PC-3 (cell line): Measurements from ENCODE around the gene VEGFA. TPM values are rescaled to one million over a fixed set of nuclear protein-coding genes. Genes with fewer than 3 reads are reported as not detected.
A peak's percentile ranks its signal among the peaks of the same experiment; 100 is the strongest.

Source experiments
- ATAC-seq: fragments of 200-7000 bp; cut with Tn5 transposase; 2 replicates; pipeline ENCODE4 v1.9.1; 2020; ENCODE audit warnings: mild to moderate bottlenecking, moderate library complexity
- BruUV-seq: library from RNA; stranded (reverse); fragments of 400-500 nt; replicated peaks from 2 replicates; lab custom pipeline; 2021; lab: Mats Ljungman, UMichigan
- CTCF ChIA-PET: fragments of 300-600 bp; sonication (Branson Sonifier 250); formaldehyde crosslinking; loops from one replicate; lab custom pipeline; 2022; ENCODE audit warnings: antibody characterized with exemption; lab: Charles Lee
- POLR2A ChIA-PET: fragments of 300-600 bp; sonication (Branson Sonifier 250); formaldehyde crosslinking; loops from one replicate; lab custom pipeline; 2022; ENCODE audit warnings: antibody characterized with exemption; ENCODE audit not compliant: unreplicated experiment; lab: Charles Lee
- DNase-seq: peaks from one replicate; pipeline ENCODE4 v3.0.0-alpha.2; 2015
- H2AFZ ChIP-seq: fragments of 300-600 bp; sonication (generic); 2 replicates; pipeline ENCODE4 v1.6.0; 2016; ENCODE audit warnings: antibody characterized with exemption, low read length
- H3F3A ChIP-seq: fragments of 300-600 bp; sonication (generic); one replicate; pipeline ENCODE4 v1.6.0; 2017; ENCODE audit warnings: antibody characterized with exemption, low read length, control low read depth, mild to moderate bottlenecking; ENCODE audit not compliant: unreplicated experiment
- H3K27ac ChIP-seq: fragments of 300-600 bp; sonication (generic); 2 replicates; pipeline ENCODE4 v1.5.1; 2016; ENCODE audit warnings: mild to moderate bottlenecking, low read length
- H3K27me3 ChIP-seq: fragments of 300-600 bp; sonication (generic); 2 replicates; pipeline ENCODE4 v1.6.1; 2016; ENCODE audit warnings: low read length, mixed read lengths
- H3K36me3 ChIP-seq: fragments of 300-600 bp; sonication (generic); 2 replicates; pipeline ENCODE4 v1.6.1; 2016; ENCODE audit warnings: low read depth, mixed run types, low read length, mixed read lengths
- H3K4me1 ChIP-seq: fragments of 300-600 bp; sonication (generic); 2 replicates; pipeline ENCODE4 v1.5.1; 2016; ENCODE audit warnings: low read length; ENCODE audit not compliant: insufficient read depth
- H3K4me2 ChIP-seq: fragments of 300-600 bp; sonication (generic); 2 replicates; pipeline ENCODE4 v1.6.0; 2016; ENCODE audit warnings: low read length
- H3K4me3 ChIP-seq: fragments of 300-600 bp; sonication (generic); 2 replicates; pipeline ENCODE4 v1.5.1; 2016; ENCODE audit warnings: mild to moderate bottlenecking, low read length, mixed read lengths
- H3K79me2 ChIP-seq: fragments of 300-600 bp; sonication (generic); 2 replicates; pipeline ENCODE4 v1.6.1; 2017; ENCODE audit warnings: low read length, mixed read lengths
- H3K9ac ChIP-seq: fragments of 300-600 bp; sonication (generic); 2 replicates; pipeline ENCODE4 v1.6.0; 2016; ENCODE audit warnings: mild to moderate bottlenecking, low read length
- H3K9me2 ChIP-seq: fragments of 300-600 bp; sonication (generic); replicated peaks from 2 replicates; pipeline ENCODE4 v1.6.1; 2016; ENCODE audit warnings: mixed run types, low read length, mixed read lengths
- H3K9me3 ChIP-seq: fragments of 300-600 bp; sonication (generic); 2 replicates; pipeline ENCODE4 v1.6.1; 2016; ENCODE audit warnings: low read length, mixed read lengths
- H4K20me1 ChIP-seq: fragments of 300-600 bp; sonication (generic); 2 replicates; pipeline ENCODE4 v1.6.1; 2016; ENCODE audit warnings: low read length, mixed read lengths
- CTCF ChIP-seq: fragments of 300-600 bp; sonication (generic); conservative IDR thresholded peaks from 2 replicates; pipeline ENCODE4 v1.5.1; 2017; ENCODE audit warnings: antibody characterized with exemption, low read depth, mild to moderate bottlenecking, low read length
- EZH2 ChIP-seq: fragments of 300-600 bp; sonication (generic); IDR thresholded peaks from one replicate; pipeline ENCODE4 v1.6.1; 2017; ENCODE audit warnings: antibody characterized with exemption, mild to moderate bottlenecking, low read length; ENCODE audit not compliant: unreplicated experiment
- EZH2phosphoT487 ChIP-seq: fragments of 300-600 bp; sonication (generic); IDR thresholded peaks from 2 replicates; pipeline ENCODE4 v1.6.1; 2018; ENCODE audit warnings: mild to moderate bottlenecking, antibody characterized with exemption, low read length, borderline replicate concordance
- intact Hi-C: fragments of 100-400 bp; cut with micrococcal nuclease; formaldehyde crosslinking; loops from 2 replicates; pipeline ENCODE4 v1.9.0; 2023
- total RNA-seq: library from RNA; depleted of rRNA; stranded (reverse); fragments of >200 nt; gene quantifications from 2 replicates; pipeline ENCODE4 v1.2.3, GENCODE V29; 2014

VEGFA gene
- total RNA-seq, 1 experiment from 2014 or later, result 146 TPM

GRCh38 chr6:43796903-43797890 lies 27.2 kb downstream of the VEGFA start:
- H3K36me3 ChIP-seq, result no peaks in the 10 kb centered on the region
- no peaks in the 10 kb centered on the region for H4K20me1 ChIP-seq
- H3K4me2 ChIP-seq, result no peak overlapping the region
- no peaks in the 10 kb centered on the region for H3F3A ChIP-seq
- H2AFZ ChIP-seq, result no peak overlapping the region
- ChIA-PET CTCF (no interaction called here), POLR2A (no interaction called here)
- H3K79me2 ChIP-seq, result no peaks in the 10 kb centered on the region
- H3K9me2 ChIP-seq, result no peaks in the 10 kb centered on the region
- BruUV-seq, result no TSS peak
- ATAC-seq (no peak), DNase-seq (peak; percentile 25)
- no peak for TF ChIP-seq EZH2
- TF ChIP-seq CTCF, result peak; percentile 43; the same call in 1 of the 2 replicates
- no peak overlapping the region for H3K4me3 ChIP-seq
- peaks cover 25% of the 10 kb centered on the region for H3K4me1 ChIP-seq
- no peaks in the 10 kb centered on the region for H3K9me3 ChIP-seq
- H3K27ac ChIP-seq, result no peak overlapping the region
- H3K9ac ChIP-seq, result no peak overlapping the region
- H3K27me3 ChIP-seq, result no peaks in the 10 kb centered on the region
- intact Hi-C loops, result loop anchor here (2.0 kb wide), 1 partner anchor 26 kb away; the partner anchor contains the start of gene VEGFA

- ATAC-seq, result no peak
- no peak overlapping the region for H3K4me2 ChIP-seq
These were observed 27.9 kb downstream of the VEGFA start for GRCh38 chr6:43797919-43798318.

More at GRCh38 chr6:43797919-43798318, 27.9 kb downstream of the VEGFA start:
- no peaks in the 10 kb centered on the region for H3F3A ChIP-seq
- BruUV-seq, result no TSS peak
- POLR2A ChIA-PET, result no interaction called here
- no peak overlapping the region; the same call in 1 of the 2 replicates for H3K27ac ChIP-seq
- H3K9me3 ChIP-seq, result no peaks in the 10 kb centered on the region
- no peaks in the 10 kb centered on the region for H3K9me2 ChIP-seq
- H4K20me1 ChIP-seq, result no peaks in the 10 kb centered on the region
- no peak overlapping the region for H3K9ac ChIP-seq
- H3K4me3 ChIP-seq, result no peak overlapping the region
- peaks cover 25% of the 10 kb centered on the region for H3K4me1 ChIP-seq
- intact Hi-C loops, result loop anchor here (2.0 kb wide), 1 partner anchor 27 kb away; the partner anchor contains the start of gene VEGFA
- H2AFZ ChIP-seq, result no peak overlapping the region
- H3K27me3 ChIP-seq, result no peaks in the 10 kb centered on the region
- CTCF ChIA-PET, result no interaction called here
- H3K36me3 ChIP-seq, result no peaks in the 10 kb centered on the region
- H3K79me2 ChIP-seq, result no peaks in the 10 kb centered on the region
- no peak for TF ChIP-seq EZH2
- TF ChIP-seq CTCF, result no peak
- TF ChIP-seq EZH2phosphoT487, result no peak
- DNase-seq, result no peak
